ENCODE data around the gene GCNT2.
"Not testable (repeated sequence)": the region's sequence is repeated elsewhere in the genome, so short reads cannot be mapped to it uniquely, and the experiment has no call there.

GCNT2 gene

GRCh38 chr6:10591422-10592160 is 70.4 kb downstream of the GCNT2 start:
- no peak for TF ChIP-seq CTCF (IDR thresholded peaks at IDR 0.05; ENCODE audit: low read length, missing control alignments)
- H3K4me3 ChIP-seq (replicated peaks; ENCODE audit: low read depth, low read length) = no peak overlapping the region
- no peak for DNase-seq (ENCODE audit: low read depth)

- TF ChIP-seq CTCF (IDR thresholded peaks at IDR 0.05; ENCODE audit: low read length, missing control alignments) = no peak
- no peak for DNase-seq (ENCODE audit: low read depth)
- H3K4me3 ChIP-seq (replicated peaks; ENCODE audit: low read depth, low read length) = no peak overlapping the region
These were observed 74.8 kb downstream of the GCNT2 start for GRCh38 chr6:10595731-10596664.

GRCh38 chr6:10597499-10598001 is 76.4 kb downstream of the GCNT2 start:
- no peak overlapping the region for H3K4me3 ChIP-seq (replicated peaks; ENCODE audit: low read depth, low read length)
- TF ChIP-seq CTCF (IDR thresholded peaks at IDR 0.05; ENCODE audit: low read length, missing control alignments) = no peak
- no peak for DNase-seq (ENCODE audit: low read depth)

- no peak for DNase-seq (ENCODE audit: low read depth)
- no peak for TF ChIP-seq CTCF (IDR thresholded peaks at IDR 0.05; ENCODE audit: low read length, missing control alignments)
- H3K4me3 ChIP-seq (replicated peaks; ENCODE audit: low read depth, low read length) = no peak overlapping the region
These were observed 77.2 kb downstream of the GCNT2 start for GRCh38 chr6:10598084-10598960.

GRCh38 chr6:10599046-10599445 is 77.9 kb downstream of the GCNT2 start:
- no peak overlapping the region for H3K4me3 ChIP-seq (replicated peaks; ENCODE audit: low read depth, low read length)
- no peak for TF ChIP-seq CTCF (IDR thresholded peaks at IDR 0.05; ENCODE audit: low read length, missing control alignments)
- DNase-seq (ENCODE audit: low read depth) = no peak

GRCh38 chr6:10600681-10601080 is 79.5 kb downstream of the GCNT2 start:
- H3K4me3 ChIP-seq (replicated peaks; ENCODE audit: low read depth, low read length); DNase-seq (ENCODE audit: low read depth): not testable (repeated sequence)
